ENCODE data around the gene CTTN. TPM values are rescaled to one million over a fixed set of nuclear protein-coding genes. Genes with fewer than 3 reads are reported as not detected.
"Not testable (repeated sequence)": the region's sequence is repeated elsewhere in the genome, so short reads cannot be mapped to it uniquely, and the experiment has no call there.

CTTN gene
- total RNA-seq, 4 donors from 2014 or later, result 179 to 458 (median 200) TPM

- 89% methylated on average over 11 of the region's 11 CpGs for WGBS
- TF ChIP-seq POLR2A (IDR thresholded peaks at IDR 0.05), result no peak
- TF ChIP-seq EP300 (IDR thresholded peaks at IDR 0.05), result no peak
- TF ChIP-seq CTCF (IDR thresholded peaks at IDR 0.05), result no peak
- TF ChIP-seq POLR2AphosphoS5 (IDR thresholded peaks at IDR 0.05), result no peak
- DNase-seq (ENCODE audit: low spot score in 2 of 2), result no peak
Observed at GRCh38 chr11:70404244-70404643, 5.9 kb downstream of the CTTN start.

GRCh38 chr11:70405679-70406395, 7.5 kb downstream of the CTTN start:
- H3K9me3 ChIP-seq, result no peaks in the 10 kb centered on the region
- no peak for DNase-seq (ENCODE audit: low spot score in 2 of 2)
- peaks cover 54% of the 10 kb centered on the region for H3K36me3 ChIP-seq
- no peak for TF ChIP-seq CTCF (IDR thresholded peaks at IDR 0.05)
- TF ChIP-seq POLR2A (IDR thresholded peaks at IDR 0.05), result no peak
- TF ChIP-seq EP300 (IDR thresholded peaks at IDR 0.05), result no peak
- TF ChIP-seq POLR2AphosphoS5 (IDR thresholded peaks at IDR 0.05), result no peak
- H3K27me3 ChIP-seq, result no peaks in the 10 kb centered on the region
- H3K27ac ChIP-seq, result no peak overlapping the region
- no peak overlapping the region for H3K4me3 ChIP-seq
- 88% methylated on average over 17 of the region's 20 CpGs for WGBS
- H3K4me1 ChIP-seq, result peaks cover 9% of the 10 kb centered on the region

More at GRCh38 chr11:70404244-70404643, 5.9 kb downstream of the CTTN start:
- Histone ChIP-seq H3K27ac (no peak overlapping the region), H3K36me3 (peaks cover 38% of the 10 kb centered on the region), H3K9me3 (no peaks in the 10 kb centered on the region), H3K4me1 (peaks cover 25% of the 10 kb centered on the region), H3K27me3 (no peaks in the 10 kb centered on the region), H3K4me3 (no peak overlapping the region)

- H3K27ac ChIP-seq, result no peak overlapping the region
- no peaks in the 10 kb centered on the region for H3K27me3 ChIP-seq
- H3K4me3 ChIP-seq, result no peak overlapping the region
- peaks cover 67% of the 10 kb centered on the region for H3K36me3 ChIP-seq
- TF ChIP-seq POLR2AphosphoS5 (IDR thresholded peaks at IDR 0.05), result no peak
- TF ChIP-seq POLR2A (IDR thresholded peaks at IDR 0.05), result no peak
- no peak for TF ChIP-seq EP300 (IDR thresholded peaks at IDR 0.05)
- TF ChIP-seq CTCF (IDR thresholded peaks at IDR 0.05), result no peak
- H3K4me1 ChIP-seq, result peaks cover 5% of the 10 kb centered on the region
- 96% methylated on average over 11 of the region's 13 CpGs for WGBS
- H3K9me3 ChIP-seq, result no peaks in the 10 kb centered on the region
- no peak for DNase-seq (ENCODE audit: low spot score in 2 of 2)
Observed at GRCh38 chr11:70407121-70407520, 8.8 kb downstream of the CTTN start.

GRCh38 chr11:70407814-70408213, 9.5 kb downstream of the CTTN start:
- no peak overlapping the region for H3K27ac ChIP-seq
- no peaks in the 10 kb centered on the region for H3K27me3 ChIP-seq
- H3K9me3 ChIP-seq, result no peaks in the 10 kb centered on the region
- peaks cover 74% of the 10 kb centered on the region for H3K36me3 ChIP-seq
- 91% methylated on average over 6 of the region's 6 CpGs for WGBS
- H3K4me1 ChIP-seq, result no peaks in the 10 kb centered on the region
- TF ChIP-seq EP300 (IDR thresholded peaks at IDR 0.05), result no peak
- TF ChIP-seq POLR2AphosphoS5 (IDR thresholded peaks at IDR 0.05), result no peak
- no peak for TF ChIP-seq POLR2A (IDR thresholded peaks at IDR 0.05)
- DNase-seq (ENCODE audit: low spot score in 2 of 2), result no peak
- no peak overlapping the region for H3K4me3 ChIP-seq

- 100% methylated on average over 4 of the region's 4 CpGs for WGBS
- not testable (repeated sequence) for H3K27me3 ChIP-seq; H3K4me1 ChIP-seq; H3K9me3 ChIP-seq; H3K4me3 ChIP-seq; H3K27ac ChIP-seq; DNase-seq (ENCODE audit: low spot score in 2 of 2)
- H3K36me3 ChIP-seq, result peaks cover 79% of the 10 kb centered on the region
Observed at GRCh38 chr11:70408326-70408725, 10.0 kb downstream of the CTTN start.

- WGBS, result 88% methylated on average over 10 of the region's 10 CpGs
- Histone ChIP-seq H3K4me3 (no peak overlapping the region), H3K27ac (no peak overlapping the region), H3K9me3 (no peaks in the 10 kb centered on the region), H3K4me1 (no peaks in the 10 kb centered on the region), H3K27me3 (no peaks in the 10 kb centered on the region), H3K36me3 (peaks cover 90% of the 10 kb centered on the region)
- TF ChIP-seq CTCF (IDR thresholded peaks at IDR 0.05), result no peak
- TF ChIP-seq POLR2A (IDR thresholded peaks at IDR 0.05), result no peak
- TF ChIP-seq EP300 (IDR thresholded peaks at IDR 0.05), result no peak
- no peak for TF ChIP-seq POLR2AphosphoS5 (IDR thresholded peaks at IDR 0.05)
- no peak for DNase-seq (ENCODE audit: low spot score in 2 of 2)
Observed at GRCh38 chr11:70409437-70409836, 11.1 kb downstream of the CTTN start.

All from suprapubic skin (tissue), 4 donors.